PC-9 (cell line): ENCODE data around the gene TCIRG1. TPM values are rescaled to one million over a fixed set of nuclear protein-coding genes. Genes with fewer than 3 reads are reported as not detected.

Experiments used
- BruUV-seq: library from RNA; stranded (reverse); fragments of 400-500 nt; replicated peaks from 2 replicates; lab custom pipeline; 2021; lab: Mats Ljungman, UMichigan
- CTCF ChIA-PET: fragments of 300-600 bp; sonication (Branson Sonifier 250); formaldehyde crosslinking; loops from one replicate; lab custom pipeline; 2022; ENCODE audit warnings: antibody characterized with exemption; lab: Charles Lee
- POLR2A ChIA-PET: fragments of 300-600 bp; sonication (Branson Sonifier 250); formaldehyde crosslinking; loops from one replicate; lab custom pipeline; 2022; ENCODE audit warnings: antibody characterized with exemption; ENCODE audit not compliant: unreplicated experiment; lab: Charles Lee
- DNase-seq, 2 experiments: peaks; one replicate each; pipeline versions ENCODE4 v3.0.0 to v3.0.0-alpha.2; 2015 to 2022; ENCODE audit warnings: mixed read lengths in 1 of 2
- H2AFZ ChIP-seq: fragments of 200-600 bp; sonication (generic); 2 replicates; pipeline ENCODE4 v1.8.1; 2017; ENCODE audit warnings: antibody characterized with exemption
- H3F3A ChIP-seq: fragments of 200-600 bp; sonication (generic); 2 replicates; pipeline ENCODE4 v1.8.1; 2017; ENCODE audit warnings: antibody characterized with exemption, mild to moderate bottlenecking, low read depth; ENCODE audit not compliant: insufficient read depth
- H3K27ac ChIP-seq: fragments of 200-600 bp; sonication (generic); 2 replicates; pipeline ENCODE4 v1.6.1; 2016; ENCODE audit warnings: mixed run types
- H3K27me3 ChIP-seq: fragments of 200-600 bp; sonication (generic); 2 replicates; pipeline ENCODE4 v1.6.1; 2016; ENCODE audit warnings: low read depth, mixed run types; ENCODE audit not compliant: insufficient read depth
- H3K36me3 ChIP-seq: fragments of 200-600 bp; sonication (generic); 2 replicates; pipeline ENCODE4 v1.6.1; 2016; ENCODE audit warnings: low read depth, mixed run types
- H3K4me1 ChIP-seq: fragments of 200-600 bp; sonication (generic); replicated peaks from 2 replicates; pipeline ENCODE4 v1.6.1; 2016; ENCODE audit warnings: mixed run types; ENCODE audit not compliant: insufficient read depth
- H3K4me2 ChIP-seq: fragments of 200-600 bp; sonication (generic); 2 replicates; pipeline ENCODE4 v1.6.1; 2017; ENCODE audit warnings: mixed run types
- H3K4me3 ChIP-seq: fragments of 200-600 bp; sonication (generic); 2 replicates; pipeline ENCODE4 v1.6.1; 2016; ENCODE audit warnings: mixed run types
- H3K79me2 ChIP-seq: fragments of 200-600 bp; sonication (generic); 2 replicates; pipeline ENCODE4 v1.6.1; 2017; ENCODE audit warnings: low read depth, mixed run types
- H3K9me2 ChIP-seq: fragments of 200-600 bp; sonication (generic); 2 replicates; pipeline ENCODE4 v1.8.1; 2017; ENCODE audit warnings: mild to moderate bottlenecking; ENCODE audit not compliant: insufficient read depth
- H3K9me3 ChIP-seq: fragments of 200-600 bp; sonication (generic); 2 replicates; pipeline ENCODE4 v1.8.1; 2016; ENCODE audit warnings: low read depth; ENCODE audit not compliant: insufficient read depth
- H4K20me1 ChIP-seq: fragments of 200-600 bp; sonication (generic); 2 replicates; pipeline ENCODE4 v1.8.1; 2017; ENCODE audit not compliant: insufficient read depth
- CTCF ChIP-seq: fragments of 200-600 bp; sonication (generic); conservative IDR thresholded peaks from 2 replicates; pipeline ENCODE4 v1.6.1; 2017; ENCODE audit warnings: mixed run types, antibody characterized with exemption, mild to moderate bottlenecking, moderate library complexity
- EZH2 ChIP-seq: fragments of 200-600 bp; sonication (generic); IDR thresholded peaks from 2 replicates; pipeline ENCODE4 v1.8.0; 2017; ENCODE audit warnings: antibody characterized with exemption, low read depth
- intact Hi-C: fragments of 100-400 bp; cut with micrococcal nuclease; formaldehyde crosslinking; loops from one replicate; pipeline ENCODE4 v1.10.0; 2022; ENCODE audit not compliant: unreplicated experiment
- total RNA-seq: library from RNA; stranded (reverse); gene quantifications from 2 replicates; pipeline ENCODE4 v1.2.3, GENCODE V29; 2021

TCIRG1 gene
- total RNA-seq, 1 experiment from 2014 or later, result 125 TPM

GRCh38 chr11:68027667-68028066 lies 11.2 kb upstream of the TCIRG1 start:
- BruUV-seq, result no TSS peak
- H3F3A ChIP-seq, result peaks cover 38% of the 10 kb centered on the region
- H3K4me3 ChIP-seq, result peak overlapping the region; percentile 12; the same call in 1 of the 2 replicates
- no peaks in the 10 kb centered on the region for H4K20me1 ChIP-seq
- no peaks in the 10 kb centered on the region for H3K36me3 ChIP-seq
- H3K4me1 ChIP-seq, result peaks cover 36% of the 10 kb centered on the region
- DNase-seq, result no peak
- intact Hi-C loops, result loop anchor here (2.0 kb wide), 1 partner anchor 17 kb away; the partner anchor contains the start of gene ALDH3B1
- POLR2A ChIA-PET, result no interaction called here
- no peaks in the 10 kb centered on the region for H3K9me2 ChIP-seq
- CTCF ChIA-PET, result no interaction called here
- peaks cover 46% of the 10 kb centered on the region for H3K79me2 ChIP-seq
- H3K27me3 ChIP-seq, result no peaks in the 10 kb centered on the region
- peak overlapping the region; percentile 99 for H3K4me2 ChIP-seq
- no peak overlapping the region for H2AFZ ChIP-seq
- H3K9me3 ChIP-seq, result no peaks in the 10 kb centered on the region
- H3K27ac ChIP-seq, result peak overlapping the region; percentile 87; the same call in 1 of the 2 replicates
- TF ChIP-seq EZH2, result no peak
- TF ChIP-seq CTCF, result no peak

- peak overlapping the region; percentile 91 for H3K4me3 ChIP-seq
- peak in 1 of 2 experiments; percentile 70 for DNase-seq
- H2AFZ ChIP-seq, result 0 out of 2 replicates have a peak overlapping the region, but pooled peaks have one; percentile 20
- H3K4me1 ChIP-seq, result peaks cover 36% of the 10 kb centered on the region
- peaks cover 49% of the 10 kb centered on the region for H3K79me2 ChIP-seq
- H3F3A ChIP-seq, result peaks cover 40% of the 10 kb centered on the region
- no peaks in the 10 kb centered on the region for H3K9me3 ChIP-seq
- ChIA-PET POLR2A (interaction anchor here (0.6 to 0.7 kb wide), 4 partner anchors 15 to 1590 kb away, joined by 3 to 24 read pairs (median 5); no protein-coding TSS in a partner anchor), CTCF (interaction anchor here (0.6 kb wide), 1 partner anchor 35 kb away, joined by 8 read pairs; no protein-coding TSS in a partner anchor)
- H3K4me2 ChIP-seq, result peak overlapping the region; percentile 99
- TF ChIP-seq CTCF, result no peak
- TF ChIP-seq EZH2, result no peak
- intact Hi-C loops, result loop anchor here (2.0 kb wide), 1 partner anchor 18 kb away; the partner anchor contains the start of gene ALDH3B1
- H3K36me3 ChIP-seq, result 0 out of 2 replicates have a peak, but pooled peaks cover 2% of the 10 kb centered on the region
- BruUV-seq, result no TSS peak
- no peaks in the 10 kb centered on the region for H4K20me1 ChIP-seq
- H3K9me2 ChIP-seq, result no peaks in the 10 kb centered on the region
- H3K27me3 ChIP-seq, result no peaks in the 10 kb centered on the region
- peak overlapping the region; percentile 87 for H3K27ac ChIP-seq
Observed at GRCh38 chr11:68028802-68029545, 9.9 kb upstream of the TCIRG1 start.

- Histone ChIP-seq H3K4me2 (peak within 1 kb of the TSS; percentile 99), H3K9me2 (no peaks in the 10 kb centered on the region), H2AFZ (peak within 1 kb of the TSS; percentile 89), H4K20me1 (no peaks in the 10 kb centered on the region), H3K36me3 (peaks cover 7% of the 10 kb centered on the region; the same call in 1 of the 2 replicates), H3F3A (peaks cover 40% of the 10 kb centered on the region), H3K27ac (peak within 1 kb of the TSS; percentile 87), H3K27me3 (no peaks in the 10 kb centered on the region), H3K79me2 (peaks cover 49% of the 10 kb centered on the region), H3K4me1 (peaks cover 36% of the 10 kb centered on the region), H3K4me3 (peak within 1 kb of the TSS; percentile 91), H3K9me3 (no peaks in the 10 kb centered on the region)
- DNase-seq, result peak; percentile 96 to 99
- intact Hi-C loops, result loop anchor here (1.0 kb wide), 2 partner anchors 8 to 16 kb away; no protein-coding TSS in a partner anchor
- TF ChIP-seq CTCF (no peak), EZH2 (no peak)
- ChIA-PET CTCF (no interaction called here), POLR2A (interaction anchor here (0.7 kb wide), 1 partner anchor 88 kb away, joined by 4 read pairs; no protein-coding TSS in a partner anchor)
- no TSS peak for BruUV-seq
Observed at GRCh38 chr11:68030318-68031143, 8.3 kb upstream of the TCIRG1 start, which contains the start of gene NDUFS8. TSS of gene NDUFS8 (plus strand) at chr11:68030681. CDS start at chr11:68032152, 1,471 bp downstream.
